Tibial nerve (tissue), 4 donors: ENCODE data around the gene VEZF1. TPM values are rescaled to one million over a fixed set of nuclear protein-coding genes. Genes with fewer than 3 reads are reported as not detected.

Experiments used
- DNase-seq, 2 donors: peaks; one replicate each; pipeline ENCODE4 v3.0.0-alpha.2; 2019; ENCODE audit warnings: low spot score in 2 of 2
- H3K27ac ChIP-seq, 4 donors: fragments of 200-600 bp; sonication (generic) in 3 of 4; one replicate each; pipeline ENCODE4 v1.5.1; 2017 to 2019; ENCODE audit warnings: mild to moderate bottlenecking in 1 of 4
- H3K27me3 ChIP-seq, 2 donors: fragments of 200-600 bp; sonication (generic) in 1 of 2; one replicate each; pipeline versions ENCODE4 v1.5.1 to v1.6.0; 2017 to 2019
- H3K36me3 ChIP-seq, 3 donors: fragments of 200-600 bp; sonication (generic); one replicate each; pipeline ENCODE4 v1.5.1; 2018 to 2019
- H3K4me1 ChIP-seq, 4 donors: fragments of 200-600 bp; sonication (generic) in 3 of 4; one replicate each; pipeline ENCODE4 v1.5.1; 2017 to 2019
- H3K4me3 ChIP-seq, 4 donors: fragments of 200-600 bp; sonication (generic) in 3 of 4; one replicate each; pipeline ENCODE4 v1.5.1; 2017 to 2019; ENCODE audit warnings: mild to moderate bottlenecking in 1 of 4, moderate library complexity in 1 of 4
- H3K9me3 ChIP-seq, 4 donors: fragments of 200-600 bp; sonication (generic) in 3 of 4; one replicate each; pipeline ENCODE4 v1.5.1; 2017 to 2019
- CTCF ChIP-seq, 5 experiments: fragments of 200-600 bp in 3 of 5; fragments of 450-650 bp in 2 of 5; sonication (generic) in 3 of 5; IDR thresholded peaks; one replicate each; pipeline ENCODE4 v1.5.1; 2016 to 2019; ENCODE audit warnings: antibody characterized with exemption in 5 of 5, mild to moderate bottlenecking in 3 of 5, moderate library complexity in 2 of 5
- EP300 ChIP-seq, 2 donors: sonication (generic); formaldehyde crosslinking; IDR thresholded peaks; one replicate each; pipeline ENCODE4 v1.6.1; 2017; ENCODE audit warnings: antibody characterized with exemption in 2 of 2, mild to moderate bottlenecking in 1 of 2
- POLR2A ChIP-seq, 2 donors: fragments of 450-650 bp; IDR thresholded peaks; one replicate each; pipeline ENCODE4 v1.6.1; 2017; ENCODE audit warnings: antibody characterized with exemption in 2 of 2, mild to moderate bottlenecking in 2 of 2, moderate library complexity in 2 of 2
- WGBS, 2 donors: methylation state at CpG; one replicate each; pipeline ENCODE4 v1.1.5; 2018; 5-methylcytosine and 5-hydroxymethylcytosine counted together
- total RNA-seq, 4 donors: library from RNA; depleted of rRNA; stranded (reverse); fragments of >200 nt; gene quantifications; one replicate each; pipeline ENCODE4 v1.1.0, GENCODE V29; 2016

Gene VEZF1
- total RNA-seq, 4 donors from 2014 or later, result 42.3 to 66.0 (median 48.3) TPM

- no peak for DNase-seq
- H3K4me3 ChIP-seq, result no peak overlapping the region
- H3K4me1 ChIP-seq, result peaks cover 0 to 97% (median 59%) of the 10 kb centered on the region in 4 donors
- no peaks in the 10 kb centered on the region for H3K9me3 ChIP-seq
- H3K36me3 ChIP-seq, result no peaks in the 10 kb centered on the region
- H3K27ac ChIP-seq, result peak overlapping the region in 3 of 4 donors; percentile 79 to 94 (median 87)
- WGBS, 2 donors, result 39 to 45% methylated on average over 6 of the region's 6 CpGs
- TF ChIP-seq POLR2A (IDR thresholded peaks at IDR 0.05) (no peak), CTCF (IDR thresholded peaks at IDR 0.05) (no peak), EP300 (IDR thresholded peaks at IDR 0.05) (no peak)
- H3K27me3 ChIP-seq, result no peaks in the 10 kb centered on the region
Observed at GRCh38 chr17:57944908-57945307, 43.1 kb downstream of the VEZF1 start.

DNA sequence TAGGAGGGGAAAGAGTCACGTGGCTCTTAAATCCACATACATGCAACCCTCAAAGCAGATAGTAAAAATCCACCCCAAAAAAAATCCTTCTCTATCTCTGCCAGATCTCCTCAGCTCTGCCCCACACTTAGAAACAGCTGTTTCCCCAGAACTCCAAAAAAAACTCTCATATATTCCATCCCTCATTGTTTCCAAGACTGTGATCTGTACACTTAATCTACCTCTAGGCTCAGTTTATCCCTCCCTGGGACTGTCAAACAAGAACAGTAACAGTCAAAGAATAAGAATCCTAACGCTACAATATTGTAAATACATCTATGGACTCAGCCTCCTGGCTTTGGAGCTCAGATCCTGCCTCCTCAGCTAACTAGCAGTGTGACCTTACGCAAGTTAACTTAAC lies 44.4 kb downstream of the VEZF1 start:
- DNase-seq, result no peak
- Histone ChIP-seq H3K36me3 (no peaks in the 10 kb centered on the region), H3K4me1 (peaks cover 0 to 97% (median 52%) of the 10 kb centered on the region in 4 donors), H3K9me3 (no peaks in the 10 kb centered on the region), H3K27ac (peak overlapping the region in 3 of 4 donors; percentile 55 to 76 (median 70)), H3K27me3 (no peaks in the 10 kb centered on the region), H3K4me3 (no peak overlapping the region)
- WGBS, 2 donors, result 74 to 79% methylated on average over 3 of the region's 3 CpGs
- no peak for TF ChIP-seq EP300 (IDR thresholded peaks at IDR 0.05)
- TF ChIP-seq POLR2A (IDR thresholded peaks at IDR 0.05), result no peak
- no peak for TF ChIP-seq CTCF (IDR thresholded peaks at IDR 0.05)

- peak overlapping the region; percentile 20 to 76 (median 62) for H3K27ac ChIP-seq
Observed at GRCh38 chr17:57943140-57943539, 44.9 kb downstream of the VEZF1 start.

GRCh38 chr17:57941384-57942370 lies 46.4 kb downstream of the VEZF1 start:
- H3K9me3 ChIP-seq, result no peaks in the 10 kb centered on the region
- no peak overlapping the region for H3K4me3 ChIP-seq
- no peaks in the 10 kb centered on the region for H3K36me3 ChIP-seq
- TF ChIP-seq EP300 (IDR thresholded peaks at IDR 0.05) (no peak), POLR2A (IDR thresholded peaks at IDR 0.05) (no peak), CTCF (IDR thresholded peaks at IDR 0.05) (no peak)
- 24 to 31% methylated on average over 10 of the region's 10 CpGs for WGBS, 2 donors
- H3K27ac ChIP-seq, result peak overlapping the region in 3 of 4 donors; percentile 31 to 76 (median 46)
- peaks cover 0 to 98% (median 52%) of the 10 kb centered on the region in 4 donors for H3K4me1 ChIP-seq
- no peak for DNase-seq
- no peaks in the 10 kb centered on the region for H3K27me3 ChIP-seq

More at GRCh38 chr17:57943140-57943539, 44.9 kb downstream of the VEZF1 start:
- TF ChIP-seq POLR2A (IDR thresholded peaks at IDR 0.05) (no peak), EP300 (IDR thresholded peaks at IDR 0.05) (no peak), CTCF (IDR thresholded peaks at IDR 0.05) (no peak)
- DNase-seq, result no peak
- WGBS, 2 donors, result 45 to 47% methylated on average over 6 of the region's 6 CpGs
- H3K27me3 ChIP-seq, result no peaks in the 10 kb centered on the region
- no peak overlapping the region for H3K4me3 ChIP-seq
- peaks cover 0 to 97% (median 50%) of the 10 kb centered on the region in 4 donors for H3K4me1 ChIP-seq
- no peaks in the 10 kb centered on the region for H3K9me3 ChIP-seq
- no peaks in the 10 kb centered on the region for H3K36me3 ChIP-seq
